ENCODE data around the gene WARS2. TPM values are rescaled to one million over a fixed set of nuclear protein-coding genes. Genes with fewer than 3 reads are reported as not detected.
A peak's percentile ranks its signal among the peaks of the same experiment; 100 is the strongest.

WARS2 gene
- total and polyA plus RNA-seq, 2 experiments from 2014 or later = 6.2 to 19.3 TPM

DNA sequence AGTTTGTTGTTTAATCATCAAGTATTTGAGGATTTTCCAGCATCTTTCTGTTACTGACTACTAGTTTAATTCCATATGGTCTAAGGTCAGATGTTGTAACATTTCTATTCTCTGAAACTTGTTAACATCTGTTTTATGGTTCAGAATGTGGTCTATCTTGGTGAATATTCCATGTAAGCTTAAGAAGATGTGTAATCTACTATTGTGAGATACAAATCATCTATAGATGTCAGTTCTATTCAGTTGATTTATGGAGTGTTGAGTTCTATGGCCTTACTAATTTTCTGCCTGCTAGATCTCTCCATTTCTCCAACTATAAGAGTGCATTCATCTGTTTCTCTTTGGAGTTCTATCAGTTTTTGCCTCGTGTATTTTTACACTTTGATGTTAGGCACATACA lies 31.5 kb downstream of the WARS2 start:
- Histone ChIP-seq H3K9me2 (replicated peaks; ENCODE audit: insufficient read depth) (no peaks in the 10 kb centered on the region), H3K4me2 (no peak overlapping the region), H3K27me3 (no peaks in the 10 kb centered on the region), H3K79me2 (peaks cover 2% of the 10 kb centered on the region), H3K4me3 (no peak overlapping the region), H3K27ac (no peak overlapping the region), H4K20me1 (ENCODE audit: insufficient read depth, poor library complexity, severe bottlenecking) (no peaks in the 10 kb centered on the region), H3K36me3 (replicated peaks; ENCODE audit: insufficient read depth, low read depth) (no peaks in the 10 kb centered on the region), H2AFZ (no peak overlapping the region), H3K9me3 (ENCODE audit: low read depth) (peaks cover 3% of the 10 kb centered on the region), H3K4me1 (ENCODE audit: insufficient read depth) (no peaks in the 10 kb centered on the region)
- TF ChIP-seq EZH2phosphoT487 (IDR thresholded peaks at IDR 0.05; ENCODE audit: low read depth, severe bottlenecking, unreplicated experiment) = no peak
- TF ChIP-seq, protein P1, sequence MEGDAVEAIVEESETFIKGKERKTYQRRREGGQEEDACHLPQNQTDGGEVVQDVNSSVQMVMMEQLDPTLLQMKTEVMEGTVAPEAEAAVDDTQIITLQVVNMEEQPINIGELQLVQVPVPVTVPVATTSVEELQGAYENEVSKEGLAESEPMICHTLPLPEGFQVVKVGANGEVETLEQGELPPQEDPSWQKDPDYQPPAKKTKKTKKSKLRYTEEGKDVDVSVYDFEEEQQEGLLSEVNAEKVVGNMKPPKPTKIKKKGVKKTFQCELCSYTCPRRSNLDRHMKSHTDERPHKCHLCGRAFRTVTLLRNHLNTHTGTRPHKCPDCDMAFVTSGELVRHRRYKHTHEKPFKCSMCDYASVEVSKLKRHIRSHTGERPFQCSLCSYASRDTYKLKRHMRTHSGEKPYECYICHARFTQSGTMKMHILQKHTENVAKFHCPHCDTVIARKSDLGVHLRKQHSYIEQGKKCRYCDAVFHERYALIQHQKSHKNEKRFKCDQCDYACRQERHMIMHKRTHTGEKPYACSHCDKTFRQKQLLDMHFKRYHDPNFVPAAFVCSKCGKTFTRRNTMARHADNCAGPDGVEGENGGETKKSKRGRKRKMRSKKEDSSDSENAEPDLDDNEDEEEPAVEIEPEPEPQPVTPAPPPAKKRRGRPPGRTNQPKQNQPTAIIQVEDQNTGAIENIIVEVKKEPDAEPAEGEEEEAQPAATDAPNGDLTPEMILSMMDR (IDR thresholded peaks at IDR 0.05; ENCODE audit: poor library complexity) = no peak
- DNase-seq (ENCODE audit: low spot score) = no peak
- 58% methylated on average over 1 of the region's 1 CpG for WGBS (ENCODE audit: low lambda C conversion rate, missing lambda C conversion rate)

DNA sequence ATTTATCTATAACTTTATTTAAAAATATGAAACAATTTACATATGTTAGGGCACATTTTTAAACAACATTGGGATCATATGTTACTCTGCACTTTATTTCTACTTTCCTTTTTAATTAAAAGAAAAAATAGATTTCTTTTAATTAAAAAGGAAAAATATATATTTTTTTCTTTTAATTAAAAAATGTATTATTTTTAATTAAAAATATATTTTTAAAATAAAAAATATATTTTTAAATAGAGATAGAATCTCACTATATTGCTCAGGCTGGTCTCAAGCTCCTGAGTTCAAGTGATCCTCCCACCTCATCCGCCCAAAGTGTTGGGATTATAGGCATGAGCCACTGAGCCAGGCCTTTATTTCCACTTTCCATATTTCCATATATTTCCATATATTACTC lies 36.7 kb downstream of the WARS2 start:
- H3K36me3 ChIP-seq (replicated peaks; ENCODE audit: insufficient read depth, low read depth) = no peaks in the 10 kb centered on the region
- H2AFZ ChIP-seq = no peak overlapping the region
- DNase-seq (ENCODE audit: low spot score) = no peak
- WGBS (ENCODE audit: low lambda C conversion rate, missing lambda C conversion rate) = 100% methylated on average over 1 of the region's 1 CpG
- no peaks in the 10 kb centered on the region for H3K79me2 ChIP-seq
- H3K27me3 ChIP-seq = no peaks in the 10 kb centered on the region
- H3K9me2 ChIP-seq (replicated peaks; ENCODE audit: insufficient read depth) = no peaks in the 10 kb centered on the region
- H3K4me3 ChIP-seq = no peak overlapping the region
- H3K4me2 ChIP-seq = no peak overlapping the region
- no peaks in the 10 kb centered on the region for H3K9me3 ChIP-seq (ENCODE audit: low read depth)
- no peaks in the 10 kb centered on the region for H3K4me1 ChIP-seq (ENCODE audit: insufficient read depth)
- no peaks in the 10 kb centered on the region for H4K20me1 ChIP-seq (ENCODE audit: insufficient read depth, poor library complexity, severe bottlenecking)
- no peak overlapping the region for H3K27ac ChIP-seq
- no peak for TF ChIP-seq EZH2 (IDR thresholded peaks at IDR 0.05; ENCODE audit: borderline replicate concordance)

GRCh38 chr1:119102051-119102450 lies 38.4 kb downstream of the WARS2 start:
- Histone ChIP-seq H3K27me3 (no peaks in the 10 kb centered on the region), H4K20me1 (ENCODE audit: insufficient read depth, poor library complexity, severe bottlenecking) (no peaks in the 10 kb centered on the region), H3K4me1 (ENCODE audit: insufficient read depth) (no peaks in the 10 kb centered on the region), H3K36me3 (replicated peaks; ENCODE audit: insufficient read depth, low read depth) (no peaks in the 10 kb centered on the region), H2AFZ (no peak overlapping the region), H3K4me2 (no peak overlapping the region), H3K9me2 (replicated peaks; ENCODE audit: insufficient read depth) (no peaks in the 10 kb centered on the region), H3K4me3 (no peak overlapping the region), H3K9me3 (ENCODE audit: low read depth) (no peaks in the 10 kb centered on the region), H3K27ac (no peak overlapping the region), H3K79me2 (no peaks in the 10 kb centered on the region)
- DNase-seq (ENCODE audit: low spot score) = no peak
- WGBS (ENCODE audit: low lambda C conversion rate, missing lambda C conversion rate) = 70% methylated on average over 7 of the region's 7 CpGs
- TF ChIP-seq EZH2phosphoT487 (IDR thresholded peaks at IDR 0.05; ENCODE audit: low read depth, severe bottlenecking, unreplicated experiment) (no peak), EZH2 (IDR thresholded peaks at IDR 0.05; ENCODE audit: borderline replicate concordance) (no peak)
- TF ChIP-seq, protein P1 (IDR thresholded peaks at IDR 0.05; ENCODE audit: poor library complexity) = no peak

DNA sequence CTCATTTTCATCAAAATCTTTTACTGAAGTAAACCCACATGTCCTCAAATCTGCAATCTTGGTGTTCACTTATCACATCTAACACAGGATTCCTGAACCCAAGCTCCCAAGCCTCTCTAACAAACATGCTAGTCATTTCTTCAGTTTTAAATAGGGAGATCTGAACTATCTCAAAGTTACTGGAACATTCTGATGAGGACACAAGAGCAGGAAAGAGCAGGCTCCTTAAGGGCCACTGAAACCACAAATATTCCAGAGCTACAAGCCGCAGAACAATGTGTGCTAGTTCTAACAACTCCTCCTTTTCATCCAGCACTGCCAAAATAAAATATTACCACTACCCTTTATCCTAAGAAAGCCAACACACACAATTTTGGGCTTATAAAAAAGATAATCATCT lies 38.9 kb downstream of the WARS2 start:
- Histone ChIP-seq H2AFZ (no peak overlapping the region), H3K27ac (no peak overlapping the region), H3K36me3 (replicated peaks; ENCODE audit: insufficient read depth, low read depth) (no peaks in the 10 kb centered on the region), H3K4me3 (no peak overlapping the region), H4K20me1 (ENCODE audit: insufficient read depth, poor library complexity, severe bottlenecking) (no peaks in the 10 kb centered on the region), H3K4me2 (no peak overlapping the region), H3K79me2 (no peaks in the 10 kb centered on the region), H3K9me2 (replicated peaks; ENCODE audit: insufficient read depth) (no peaks in the 10 kb centered on the region), H3K9me3 (ENCODE audit: low read depth) (no peaks in the 10 kb centered on the region), H3K27me3 (no peaks in the 10 kb centered on the region), H3K4me1 (ENCODE audit: insufficient read depth) (no peaks in the 10 kb centered on the region)
- WGBS (ENCODE audit: low lambda C conversion rate, missing lambda C conversion rate) = 55% methylated on average over 1 of the region's 1 CpG
- TF ChIP-seq EZH2 (IDR thresholded peaks at IDR 0.05; ENCODE audit: borderline replicate concordance) = no peak
- TF ChIP-seq, protein P1 (IDR thresholded peaks at IDR 0.05; ENCODE audit: poor library complexity) = no peak
- TF ChIP-seq EZH2phosphoT487 (IDR thresholded peaks at IDR 0.05; ENCODE audit: low read depth, severe bottlenecking, unreplicated experiment) = no peak
- peak; percentile 13 for DNase-seq (ENCODE audit: low spot score)

Data from hepatocyte (in vitro differentiated cells).